Measurements from ENCODE around the gene ULBP1.

- TF ChIP-seq POLR2AphosphoS5 (IDR thresholded peaks at IDR 0.05; ENCODE audit: low read depth, low read length) (no peak), POLR2A (IDR thresholded peaks at IDR 0.05; ENCODE audit: low read depth, low read length) (no peak)
Measured at GRCh38 chr6:149965194-149966020, 1.7 kb downstream of the ULBP1 start.

Measured in GM12891 (cell line).